Spleen (tissue), 7 donors: ENCODE data around the gene RBM42.

Experiments used
- CTCF ChIP-seq, 11 experiments: fragments of 200-600 bp in 7 of 11; fragments of 450-650 bp in 4 of 11; sonication (generic) in 4 of 11; IDR thresholded peaks in 8 of 11; conservative IDR thresholded peaks in 3 of 11; 1 replicate in 7 of 11; 2 replicates in 4 of 11; pipeline versions ENCODE4 v1.4.0 to v1.8.0; 2016 to 2021; ENCODE audit warnings: antibody characterized with exemption in 11 of 11, inconsistent platforms in 4 of 11, mild to moderate bottlenecking in 1 of 11
- POLR2A ChIP-seq, 3 donors: fragments of 450-650 bp; IDR thresholded peaks; one replicate each; pipeline ENCODE4 v1.5.1; 2017; ENCODE audit warnings: antibody characterized with exemption in 3 of 3, mild to moderate bottlenecking in 1 of 3
- POLR2AphosphoS5 ChIP-seq, 3 donors: sonication (generic); formaldehyde crosslinking; IDR thresholded peaks; one replicate each; pipeline ENCODE4 v1.5.1; 2017; ENCODE audit warnings: antibody characterized with exemption in 3 of 3
- donor health status: DM: no; HTN: no; CAD: no; lungs with moderate emphysema.
- donor health status: DM: no; HTN: no; CAD: no.
- donor health status: DM: no; HTN: no; CAD: no.

- no peak for TF ChIP-seq CTCF (IDR thresholded peaks at IDR 0.05 in 8 of 11, conservative IDR thresholded peaks at IDR 0.05 in 3 of 11)
- TF ChIP-seq POLR2A (IDR thresholded peaks at IDR 0.05): no peak
- no peak for TF ChIP-seq POLR2AphosphoS5 (IDR thresholded peaks at IDR 0.05)
These were observed 46.8 kb downstream of the RBM42 start for GRCh38 chr19:35675589-35676140.
